Vagina (tissue), 2 donors: Measurements from ENCODE around the gene BGN.

ENCODE experiments used
- POLR2A ChIP-seq, 2 donors: fragments of 450-650 bp; IDR thresholded peaks; one replicate each; pipeline ENCODE4 v1.6.1; 2017; ENCODE audit warnings: antibody characterized with exemption in 2 of 2, mild to moderate bottlenecking in 2 of 2, moderate library complexity in 2 of 2
- TF ChIP-seq, protein P1 (sequence below), 3 experiments: fragments of 450-650 bp in 2 of 3; fragments of 200-600 bp in 1 of 3; sonication (generic) in 1 of 3; IDR thresholded peaks; one replicate each; pipeline ENCODE4 v1.5.1; 2017 to 2019; ENCODE audit warnings: antibody characterized with exemption in 3 of 3, mild to moderate bottlenecking in 2 of 3, moderate library complexity in 2 of 3

DNA sequence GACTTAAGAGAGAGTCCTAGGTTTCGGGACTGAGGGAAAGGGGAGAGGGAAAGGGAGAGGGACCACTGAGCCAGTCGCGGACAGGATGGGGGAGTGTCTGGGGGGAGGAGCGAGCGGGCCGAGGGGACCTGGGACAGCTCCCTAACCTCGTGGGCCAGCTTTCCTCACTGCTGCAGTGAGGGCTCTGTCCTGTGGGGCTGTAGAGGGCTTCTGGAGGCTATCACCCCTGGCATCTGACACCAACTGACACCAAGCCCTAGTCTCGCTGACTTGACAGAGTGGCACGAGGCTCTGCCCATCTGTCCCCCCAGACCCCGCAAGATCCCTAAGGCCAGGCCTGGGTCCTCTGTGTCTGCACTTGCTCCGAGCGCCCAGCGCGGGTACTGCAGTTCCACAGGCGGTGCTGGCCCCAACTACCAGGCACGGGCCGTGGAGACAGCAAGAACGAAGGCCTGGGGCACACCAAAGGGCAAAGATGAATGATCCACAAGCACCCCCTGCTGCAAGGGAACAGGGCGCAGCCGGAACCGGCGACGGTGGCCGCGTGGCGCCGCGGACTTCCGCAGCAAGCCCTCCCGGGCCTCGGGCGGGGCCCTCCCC is 24.9 kb upstream of the BGN start:
- TF ChIP-seq, protein P1, sequence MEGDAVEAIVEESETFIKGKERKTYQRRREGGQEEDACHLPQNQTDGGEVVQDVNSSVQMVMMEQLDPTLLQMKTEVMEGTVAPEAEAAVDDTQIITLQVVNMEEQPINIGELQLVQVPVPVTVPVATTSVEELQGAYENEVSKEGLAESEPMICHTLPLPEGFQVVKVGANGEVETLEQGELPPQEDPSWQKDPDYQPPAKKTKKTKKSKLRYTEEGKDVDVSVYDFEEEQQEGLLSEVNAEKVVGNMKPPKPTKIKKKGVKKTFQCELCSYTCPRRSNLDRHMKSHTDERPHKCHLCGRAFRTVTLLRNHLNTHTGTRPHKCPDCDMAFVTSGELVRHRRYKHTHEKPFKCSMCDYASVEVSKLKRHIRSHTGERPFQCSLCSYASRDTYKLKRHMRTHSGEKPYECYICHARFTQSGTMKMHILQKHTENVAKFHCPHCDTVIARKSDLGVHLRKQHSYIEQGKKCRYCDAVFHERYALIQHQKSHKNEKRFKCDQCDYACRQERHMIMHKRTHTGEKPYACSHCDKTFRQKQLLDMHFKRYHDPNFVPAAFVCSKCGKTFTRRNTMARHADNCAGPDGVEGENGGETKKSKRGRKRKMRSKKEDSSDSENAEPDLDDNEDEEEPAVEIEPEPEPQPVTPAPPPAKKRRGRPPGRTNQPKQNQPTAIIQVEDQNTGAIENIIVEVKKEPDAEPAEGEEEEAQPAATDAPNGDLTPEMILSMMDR (IDR thresholded peaks at IDR 0.05) = no peak
- TF ChIP-seq POLR2A (IDR thresholded peaks at IDR 0.05) = no peak
